ENCODE results near the gene TCF3. TPM values are rescaled to one million over a fixed set of nuclear protein-coding genes. Genes with fewer than 3 reads are reported as not detected.

The TCF3 gene
- total and polyA plus RNA-seq, 4 donors, result 36.9 to 58.1 (median 45.2) TPM

- peaks cover 0 to 14% (median 7%) of the 10 kb centered on the region in 4 donors for H3K36me3 ChIP-seq (ENCODE audit: control insufficient read depth in 4 of 4, insufficient read depth in 4 of 4, low read length in 4 of 4)
- H3K27me3 ChIP-seq (ENCODE audit: control insufficient read depth in 3 of 3, insufficient read depth in 3 of 3, low read length in 2 of 3), result no peaks in the 10 kb centered on the region
- H3K9me3 ChIP-seq (ENCODE audit: control insufficient read depth in 4 of 4, insufficient read depth in 3 of 4, low read length in 3 of 4), result no peaks in the 10 kb centered on the region
- DNase-seq, result no peak
- H3K4me3 ChIP-seq, result no peak overlapping the region
- 69 to 80% methylated on average over 9 of the region's 9 CpGs for WGBS, 2 donors
- no peak for TF ChIP-seq CTCF (IDR thresholded peaks at IDR 0.05; ENCODE audit: control extremely low read depth, extremely low read depth)
- H3K4me1 ChIP-seq (ENCODE audit: control insufficient read depth in 5 of 5, insufficient read depth in 5 of 5, low read length in 5 of 5), result peaks cover 0 to 12% (median 5%) of the 10 kb centered on the region in 5 donors
- no peak overlapping the region for H3K27ac ChIP-seq (ENCODE audit: low read depth in 1 of 2, low read length in 1 of 2)
- ATAC-seq (ENCODE audit: insufficient read depth, low FRiP score), result no peak
- no peak overlapping the region for H3K9ac ChIP-seq (ENCODE audit: insufficient read depth in 1 of 2, low read length in 2 of 2)
Measured at GRCh38 chr19:1587872-1588271, 64.5 kb downstream of the TCF3 start.

- no peak overlapping the region for H3K4me3 ChIP-seq
- H3K4me1 ChIP-seq (ENCODE audit: control insufficient read depth in 5 of 5, insufficient read depth in 5 of 5, low read length in 5 of 5), result peaks cover 0 to 1% (median 0%) of the 10 kb centered on the region in 5 donors
- H3K27me3 ChIP-seq (ENCODE audit: control insufficient read depth in 3 of 3, insufficient read depth in 3 of 3, low read length in 2 of 3), result no peaks in the 10 kb centered on the region
- no peak overlapping the region for H3K27ac ChIP-seq (ENCODE audit: low read depth in 1 of 2, low read length in 1 of 2)
- peaks cover 13 to 36% (median 16%) of the 10 kb centered on the region in 4 donors for H3K36me3 ChIP-seq (ENCODE audit: control insufficient read depth in 4 of 4, insufficient read depth in 4 of 4, low read length in 4 of 4)
- 93 to 94% methylated on average over 13 of the region's 13 CpGs for WGBS, 2 donors
- ATAC-seq (ENCODE audit: insufficient read depth, low FRiP score) (no peak), DNase-seq (no peak)
- no peak for TF ChIP-seq CTCF (IDR thresholded peaks at IDR 0.05; ENCODE audit: control extremely low read depth, extremely low read depth)
- H3K9me3 ChIP-seq (ENCODE audit: control insufficient read depth in 4 of 4, insufficient read depth in 3 of 4, low read length in 3 of 4), result no peaks in the 10 kb centered on the region
- no peak overlapping the region for H3K9ac ChIP-seq (ENCODE audit: insufficient read depth in 1 of 2, low read length in 2 of 2)
Measured at GRCh38 chr19:1585243-1585580, 67.2 kb downstream of the TCF3 start.

- Histone ChIP-seq H3K9ac (ENCODE audit: insufficient read depth in 1 of 2, low read length in 2 of 2) (no peak overlapping the region), H3K9me3 (ENCODE audit: control insufficient read depth in 4 of 4, insufficient read depth in 3 of 4, low read length in 3 of 4) (no peaks in the 10 kb centered on the region), H3K4me1 (ENCODE audit: control insufficient read depth in 5 of 5, insufficient read depth in 5 of 5, low read length in 5 of 5) (peaks cover 0 to 1% (median 0%) of the 10 kb centered on the region in 5 donors), H3K27ac (ENCODE audit: low read depth in 1 of 2, low read length in 1 of 2) (no peak overlapping the region), H3K4me3 (no peak overlapping the region), H3K27me3 (ENCODE audit: control insufficient read depth in 3 of 3, insufficient read depth in 3 of 3, low read length in 2 of 3) (no peaks in the 10 kb centered on the region), H3K36me3 (ENCODE audit: control insufficient read depth in 4 of 4, insufficient read depth in 4 of 4, low read length in 4 of 4) (peaks cover 14 to 38% (median 17%) of the 10 kb centered on the region in 4 donors)
- DNase-seq, result no peak
- 94 to 95% methylated on average over 87 of the region's 87 CpGs for WGBS, 2 donors
- ATAC-seq (ENCODE audit: insufficient read depth, low FRiP score), result no peak
- TF ChIP-seq CTCF (IDR thresholded peaks at IDR 0.05; ENCODE audit: control extremely low read depth, extremely low read depth), result no peak
Measured at GRCh38 chr19:1584500-1585242, 67.7 kb downstream of the TCF3 start.
